Hepatocyte (in vitro differentiated cells): ENCODE results near the gene WBP1L. TPM values are rescaled to one million over a fixed set of nuclear protein-coding genes. Genes with fewer than 3 reads are reported as not detected.

Experiments used
- DNase-seq: peaks from one replicate; pipeline ENCODE4 v3.0.0-alpha.2; 2016; ENCODE audit warnings: low spot score
- H2AFZ ChIP-seq: fragments of 200-600 bp; sonication (generic); 2 replicates; pipeline ENCODE4 v1.6.0; 2016; ENCODE audit warnings: antibody characterized with exemption, mild to moderate bottlenecking
- H3K27ac ChIP-seq: fragments of 200-600 bp; sonication (generic); 2 replicates; pipeline ENCODE4 v1.5.1; 2016; ENCODE audit warnings: mild to moderate bottlenecking
- H3K27me3 ChIP-seq: fragments of 200-600 bp; sonication (generic); 2 replicates; pipeline ENCODE4 v1.6.1; 2016
- H3K36me3 ChIP-seq: fragments of 200-600 bp; sonication (generic); replicated peaks from 2 replicates; pipeline ENCODE4 v1.5.1; 2016; ENCODE audit warnings: low read depth; ENCODE audit not compliant: insufficient read depth
- H3K4me1 ChIP-seq: fragments of 200-600 bp; sonication (generic); 2 replicates; pipeline ENCODE4 v1.5.1; 2016; ENCODE audit warnings: mild to moderate bottlenecking, moderate library complexity; ENCODE audit not compliant: insufficient read depth
- H3K4me2 ChIP-seq: fragments of 200-600 bp; sonication (generic); 2 replicates; pipeline ENCODE4 v1.6.0; 2016
- H3K4me3 ChIP-seq: fragments of 200-600 bp; sonication (generic); 2 replicates; pipeline ENCODE4 v1.5.1; 2016; ENCODE audit warnings: mild to moderate bottlenecking
- H3K79me2 ChIP-seq: fragments of 200-600 bp; sonication (generic); 2 replicates; pipeline ENCODE4 v1.6.0; 2017; ENCODE audit warnings: mild to moderate bottlenecking
- H3K9me2 ChIP-seq: fragments of 200-600 bp; sonication (generic); replicated peaks from 2 replicates; pipeline ENCODE4 v1.6.0; 2017; ENCODE audit warnings: mild to moderate bottlenecking; ENCODE audit not compliant: insufficient read depth
- H3K9me3 ChIP-seq: fragments of 200-600 bp; sonication (generic); 2 replicates; pipeline ENCODE4 v1.5.1; 2016; ENCODE audit warnings: low read depth, mild to moderate bottlenecking
- H4K20me1 ChIP-seq: fragments of 200-600 bp; sonication (generic); 2 replicates; pipeline ENCODE4 v1.6.0; 2016; ENCODE audit warnings: mild to moderate bottlenecking; ENCODE audit not compliant: insufficient read depth, poor library complexity, severe bottlenecking
- CTCF ChIP-seq: fragments of 200-600 bp; sonication (generic); IDR thresholded peaks from 2 replicates; pipeline ENCODE4 v1.5.1; 2016; ENCODE audit warnings: antibody characterized with exemption, mild to moderate bottlenecking; ENCODE audit not compliant: poor library complexity
- EZH2 ChIP-seq: fragments of 200-600 bp; sonication (generic); IDR thresholded peaks from 2 replicates; pipeline ENCODE4 v1.6.1; 2016; ENCODE audit warnings: antibody characterized with exemption, mild to moderate bottlenecking, borderline replicate concordance
- EZH2phosphoT487 ChIP-seq: fragments of 200-600 bp; sonication (generic); IDR thresholded peaks from one replicate; pipeline ENCODE4 v1.6.1; 2018; ENCODE audit warnings: antibody characterized with exemption, mild to moderate bottlenecking, low read depth, moderate library complexity; ENCODE audit not compliant: unreplicated experiment, severe bottlenecking
- WGBS: methylation state at CpG from one replicate; pipeline ENCODE4 v1.1.6; 2016; ENCODE audit warnings: low lambda C conversion rate; ENCODE audit errors: missing lambda C conversion rate; 5-methylcytosine and 5-hydroxymethylcytosine counted together
- polyA plus RNA-seq: library from polyadenylated mRNA; unstranded; fragments of >200 nt; fragmentation: Nextera tagmentation; extraction: Ambion mirVana; gene quantifications from 2 replicates; pipeline ENCODE4 v1.2.1, GENCODE V29; 2016
- total RNA-seq: library from RNA; depleted of rRNA; stranded (reverse); fragments of >200 nt; gene quantifications from 2 replicates; pipeline ENCODE4 v1.2.3, GENCODE V29; 2014

Gene WBP1L
- total and polyA plus RNA-seq, 2 experiments from 2014 or later, result 21.6 to 57.1 TPM

GRCh38 chr10:102752266-102752930 lies 8.7 kb downstream of the WBP1L start:
- 87% methylated on average over 9 of the region's 9 CpGs for WGBS
- H3K4me1 ChIP-seq, result peaks cover 13% of the 10 kb centered on the region
- H2AFZ ChIP-seq, result no peak overlapping the region
- H4K20me1 ChIP-seq, result peaks cover 3% of the 10 kb centered on the region
- H3K27me3 ChIP-seq, result no peaks in the 10 kb centered on the region
- H3K4me2 ChIP-seq, result peak overlapping the region; percentile 13
- no peak overlapping the region for H3K4me3 ChIP-seq
- no peak for DNase-seq
- peaks cover 81% of the 10 kb centered on the region for H3K79me2 ChIP-seq
- H3K9me3 ChIP-seq, result no peaks in the 10 kb centered on the region
- no peaks in the 10 kb centered on the region for H3K9me2 ChIP-seq
- H3K36me3 ChIP-seq, result no peaks in the 10 kb centered on the region
- TF ChIP-seq EZH2, result no peak
- H3K27ac ChIP-seq, result peak overlapping the region; percentile 66

GRCh38 chr10:102752934-102753664 lies 9.4 kb downstream of the WBP1L start:
- Histone ChIP-seq H3K27ac (peak overlapping the region; percentile 66), H3K4me3 (no peak overlapping the region), H3K27me3 (no peaks in the 10 kb centered on the region), H3K4me2 (peak overlapping the region; percentile 13), H3K9me3 (no peaks in the 10 kb centered on the region), H3K79me2 (peaks cover 81% of the 10 kb centered on the region), H3K36me3 (no peaks in the 10 kb centered on the region), H2AFZ (no peak overlapping the region), H4K20me1 (peaks cover 3% of the 10 kb centered on the region), H3K9me2 (no peaks in the 10 kb centered on the region), H3K4me1 (peaks cover 13% of the 10 kb centered on the region)
- peak; percentile 73 for DNase-seq
- peak; percentile 67 for TF ChIP-seq CTCF
- peak; percentile 95 for TF ChIP-seq EZH2phosphoT487
- no peak for TF ChIP-seq EZH2
- WGBS, result 65% methylated on average over 4 of the region's 4 CpGs

GRCh38 chr10:102753718-102754117 lies 10.0 kb downstream of the WBP1L start:
- H3K4me2 ChIP-seq, result peak overlapping the region; percentile 12
- peaks cover 20% of the 10 kb centered on the region for H3K4me1 ChIP-seq
- H3K27ac ChIP-seq, result peak overlapping the region; percentile 29

More at GRCh38 chr10:102753718-102754117, 10.0 kb downstream of the WBP1L start:
- H3K36me3 ChIP-seq, result no peaks in the 10 kb centered on the region
- peaks cover 3% of the 10 kb centered on the region for H4K20me1 ChIP-seq
- WGBS, result 74% methylated on average over 1 of the region's 1 CpG
- H3K9me3 ChIP-seq, result no peaks in the 10 kb centered on the region
- H3K9me2 ChIP-seq, result no peaks in the 10 kb centered on the region
- H3K79me2 ChIP-seq, result peaks cover 80% of the 10 kb centered on the region
- H3K27me3 ChIP-seq, result no peaks in the 10 kb centered on the region
- TF ChIP-seq EZH2 (no peak), EZH2phosphoT487 (no peak), CTCF (no peak)
- no peak overlapping the region for H2AFZ ChIP-seq
- DNase-seq, result no peak
- no peak overlapping the region for H3K4me3 ChIP-seq
